Loucy (cell line): ENCODE results near the gene SEC16A.

ENCODE experiments used
- H2AFZ ChIP-seq: fragments of 200-600 bp; sonication (generic); 2 replicates; pipeline ENCODE4 v1.6.0; 2016; ENCODE audit warnings: antibody characterized with exemption, mild to moderate bottlenecking, low read length, moderate library complexity
- H3F3A ChIP-seq: fragments of 200-600 bp; 2 replicates; pipeline ENCODE4 v1.6.0; 2016; ENCODE audit warnings: antibody characterized with exemption, low read depth, mild to moderate bottlenecking
- H3K27me3 ChIP-seq: fragments of 200-600 bp; sonication (generic); 2 replicates; pipeline ENCODE4 v1.6.1; 2014; ENCODE audit warnings: low read length, mild to moderate bottlenecking; ENCODE audit not compliant: insufficient read depth, poor library complexity, severe bottlenecking
- H3K36me3 ChIP-seq: fragments of 200-600 bp; sonication (generic); 2 replicates; pipeline ENCODE4 v1.6.1; 2016; ENCODE audit warnings: low read length; ENCODE audit not compliant: insufficient read depth
- H3K4me1 ChIP-seq: fragments of 200-600 bp; sonication (generic); 2 replicates; pipeline ENCODE4 v1.5.1; 2014; ENCODE audit warnings: low read length, mild to moderate bottlenecking; ENCODE audit not compliant: insufficient read depth, poor library complexity, severe bottlenecking
- H3K4me2 ChIP-seq: fragments of 200-600 bp; sonication (generic); 2 replicates; pipeline ENCODE4 v1.6.0; 2014; ENCODE audit warnings: antibody characterized with exemption, low read length, low read depth, mild to moderate bottlenecking; ENCODE audit not compliant: poor library complexity, severe bottlenecking
- H3K4me3 ChIP-seq: fragments of 200-600 bp; sonication (generic); 2 replicates; pipeline ENCODE4 v1.5.1; 2014; ENCODE audit warnings: low read length, mild to moderate bottlenecking, mixed read lengths; ENCODE audit not compliant: poor library complexity, severe bottlenecking
- H3K79me2 ChIP-seq: fragments of 200-600 bp; sonication (generic); 2 replicates; pipeline ENCODE4 v1.6.1; 2014; ENCODE audit warnings: low read length; ENCODE audit not compliant: insufficient read depth
- H3K9ac ChIP-seq: fragments of 200-600 bp; sonication (generic); 2 replicates; pipeline ENCODE4 v1.6.0; 2014; ENCODE audit warnings: mild to moderate bottlenecking, low read depth, low read length, moderate library complexity; ENCODE audit not compliant: poor library complexity, severe bottlenecking
- H3K9me2 ChIP-seq: fragments of 200-600 bp; sonication (generic); replicated peaks from 2 replicates; pipeline ENCODE4 v1.6.1; 2016; ENCODE audit warnings: low read depth, low read length, mixed read lengths
- H3K9me3 ChIP-seq: fragments of 200-600 bp; sonication (generic); 2 replicates; pipeline ENCODE4 v1.6.1; 2014; ENCODE audit warnings: mild to moderate bottlenecking, antibody characterized with exemption, low read length, low read depth; ENCODE audit not compliant: insufficient read depth
- H4K20me1 ChIP-seq: fragments of 200-600 bp; sonication (generic); 2 replicates; pipeline ENCODE4 v1.6.0; 2014; ENCODE audit warnings: antibody characterized with exemption, low read length, mild to moderate bottlenecking; ENCODE audit not compliant: insufficient read depth, poor library complexity, severe bottlenecking
- EZH2phosphoT487 ChIP-seq: fragments of 200-600 bp; IDR thresholded peaks from 2 replicates; pipeline ENCODE4 v1.6.1; 2018; ENCODE audit warnings: antibody characterized with exemption, mild to moderate bottlenecking, moderate library complexity, borderline replicate concordance
- TF ChIP-seq, protein P1 (sequence below): fragments of 200-600 bp; sonication (generic); conservative IDR thresholded peaks from 2 replicates; pipeline ENCODE4 v1.5.1; 2014; ENCODE audit warnings: mild to moderate bottlenecking, antibody characterized with exemption, low read length

Gene SEC16A

DNA sequence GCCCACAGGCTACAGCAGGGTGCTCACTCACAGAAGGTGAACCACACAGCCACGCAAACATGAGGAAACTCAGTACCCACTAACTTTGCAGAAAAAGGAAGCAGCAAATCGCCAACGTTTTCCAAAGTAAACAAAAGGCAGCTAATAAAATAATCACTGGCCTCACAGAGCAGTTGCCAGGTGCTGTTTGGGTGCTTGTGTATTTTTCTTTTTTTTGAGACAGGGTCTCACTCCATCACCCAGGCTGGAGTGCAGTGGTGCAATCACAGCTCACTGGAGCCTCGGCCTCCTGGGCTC is 86.7 kb downstream of the SEC16A start:
- Histone ChIP-seq H3K4me1 (peaks cover 18% of the 10 kb centered on the region), H2AFZ (no peak overlapping the region), H3K9me3 (no peaks in the 10 kb centered on the region), H3K9ac (no peak overlapping the region), H3K9me2 (no peaks in the 10 kb centered on the region), H3K36me3 (peaks cover 39% of the 10 kb centered on the region; the same call in 1 of the 2 replicates), H3F3A (no peaks in the 10 kb centered on the region), H3K27me3 (no peaks in the 10 kb centered on the region), H4K20me1 (peaks cover 21% of the 10 kb centered on the region), H3K79me2 (peaks cover 27% of the 10 kb centered on the region), H3K4me2 (no peak overlapping the region), H3K4me3 (no peak overlapping the region)
- no peak for TF ChIP-seq EZH2phosphoT487
- TF ChIP-seq, protein P1, sequence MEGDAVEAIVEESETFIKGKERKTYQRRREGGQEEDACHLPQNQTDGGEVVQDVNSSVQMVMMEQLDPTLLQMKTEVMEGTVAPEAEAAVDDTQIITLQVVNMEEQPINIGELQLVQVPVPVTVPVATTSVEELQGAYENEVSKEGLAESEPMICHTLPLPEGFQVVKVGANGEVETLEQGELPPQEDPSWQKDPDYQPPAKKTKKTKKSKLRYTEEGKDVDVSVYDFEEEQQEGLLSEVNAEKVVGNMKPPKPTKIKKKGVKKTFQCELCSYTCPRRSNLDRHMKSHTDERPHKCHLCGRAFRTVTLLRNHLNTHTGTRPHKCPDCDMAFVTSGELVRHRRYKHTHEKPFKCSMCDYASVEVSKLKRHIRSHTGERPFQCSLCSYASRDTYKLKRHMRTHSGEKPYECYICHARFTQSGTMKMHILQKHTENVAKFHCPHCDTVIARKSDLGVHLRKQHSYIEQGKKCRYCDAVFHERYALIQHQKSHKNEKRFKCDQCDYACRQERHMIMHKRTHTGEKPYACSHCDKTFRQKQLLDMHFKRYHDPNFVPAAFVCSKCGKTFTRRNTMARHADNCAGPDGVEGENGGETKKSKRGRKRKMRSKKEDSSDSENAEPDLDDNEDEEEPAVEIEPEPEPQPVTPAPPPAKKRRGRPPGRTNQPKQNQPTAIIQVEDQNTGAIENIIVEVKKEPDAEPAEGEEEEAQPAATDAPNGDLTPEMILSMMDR: no peak

DNA sequence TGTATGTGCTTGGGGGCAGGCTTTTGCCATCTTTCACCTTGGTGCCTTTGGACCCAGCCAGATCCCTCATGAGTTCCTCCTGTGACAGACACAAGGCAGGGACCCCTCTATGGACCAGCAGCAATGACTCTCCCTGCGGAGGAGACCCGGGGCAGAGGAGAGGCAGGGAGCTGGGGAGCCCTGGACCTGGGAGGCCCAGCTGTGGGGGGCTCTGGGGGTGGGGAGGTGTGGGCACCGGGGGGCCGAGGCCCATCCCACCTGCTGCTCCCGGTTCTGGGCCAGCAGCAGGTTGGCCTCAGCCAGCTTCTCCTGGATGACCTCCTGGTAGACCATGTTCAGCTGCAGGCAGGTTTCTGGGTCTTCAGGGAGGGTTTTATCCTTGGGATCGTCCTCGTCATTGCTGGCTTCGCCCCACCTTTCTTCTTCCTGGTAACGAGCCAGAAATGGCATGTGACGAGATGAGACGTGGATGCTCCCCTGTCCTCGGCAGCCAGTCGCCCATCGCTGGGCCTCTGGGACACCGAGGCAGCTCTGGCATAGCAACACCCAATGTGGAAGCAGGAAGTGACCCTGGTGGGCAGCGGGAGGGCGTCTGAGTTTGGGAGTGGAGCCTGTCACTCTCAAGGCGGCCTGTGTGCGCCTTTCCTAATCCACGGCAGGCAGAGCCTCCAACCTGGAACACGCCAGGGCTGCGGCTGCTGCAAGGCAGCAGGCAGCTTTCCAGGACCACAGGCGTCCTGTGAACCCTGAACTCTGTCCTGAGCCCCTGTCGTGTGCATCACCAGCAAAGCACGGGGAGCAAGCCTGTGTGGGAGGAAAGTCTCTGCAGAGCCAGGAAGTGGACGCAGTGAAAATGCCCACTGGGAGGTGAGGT is 87.3 kb downstream of the SEC16A start:
- TF ChIP-seq, protein P1: no peak
- no peak for TF ChIP-seq EZH2phosphoT487
- peaks cover 39% of the 10 kb centered on the region; the same call in 1 of the 2 replicates for H3K36me3 ChIP-seq
- H3K27me3 ChIP-seq: no peaks in the 10 kb centered on the region

DNA sequence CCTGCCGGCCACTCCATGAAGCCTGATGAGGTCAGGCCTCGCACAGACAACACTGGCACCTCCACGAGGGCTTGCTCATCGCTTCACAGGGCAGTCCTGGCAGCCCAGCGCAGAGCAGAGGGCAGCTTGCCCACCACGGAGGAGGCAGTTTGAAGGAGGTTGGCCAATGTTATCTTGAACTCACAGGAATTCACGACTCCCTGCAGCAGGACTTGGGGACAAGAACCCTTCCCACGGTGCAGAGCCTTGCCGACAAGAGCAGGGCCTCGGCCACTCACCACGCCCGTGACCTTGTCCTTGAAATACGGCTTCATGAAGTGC is 87.9 kb downstream of the SEC16A start:
- no peak for TF ChIP-seq EZH2phosphoT487
- Histone ChIP-seq H3K4me1 (peaks cover 12% of the 10 kb centered on the region), H3K9ac (no peak overlapping the region), H3F3A (no peaks in the 10 kb centered on the region), H3K4me3 (no peak overlapping the region), H3K9me2 (no peaks in the 10 kb centered on the region), H3K27me3 (no peaks in the 10 kb centered on the region), H3K79me2 (peaks cover 27% of the 10 kb centered on the region), H3K4me2 (no peak overlapping the region), H3K36me3 (peaks cover 39% of the 10 kb centered on the region; the same call in 1 of the 2 replicates), H4K20me1 (peaks cover 21% of the 10 kb centered on the region), H3K9me3 (no peaks in the 10 kb centered on the region), H2AFZ (no peak overlapping the region)

More for the DNA sequence above, 87.3 kb downstream of the SEC16A start:
- Histone ChIP-seq H3K4me3 (no peak overlapping the region), H3K9me3 (no peaks in the 10 kb centered on the region), H2AFZ (no peak overlapping the region), H4K20me1 (peaks cover 21% of the 10 kb centered on the region), H3K9me2 (no peaks in the 10 kb centered on the region), H3K79me2 (peaks cover 27% of the 10 kb centered on the region), H3K4me1 (peaks cover 17% of the 10 kb centered on the region), H3F3A (no peaks in the 10 kb centered on the region), H3K9ac (no peak overlapping the region), H3K4me2 (no peak overlapping the region)
